Measurements from ENCODE around the gene HSD17B14.

GRCh38 chr19:48807590-48808308, 28.5 kb downstream of the HSD17B14 start:
- TF ChIP-seq POLR2A (IDR thresholded peaks at IDR 0.05), result no peak
- TF ChIP-seq CTCF (IDR thresholded peaks at IDR 0.05), result no peak
- TF ChIP-seq POLR2AphosphoS5 (IDR thresholded peaks at IDR 0.05), result no peak
- TF ChIP-seq EP300 (IDR thresholded peaks at IDR 0.05; ENCODE audit: low read depth), result no peak

All from transverse colon (tissue), 4 donors.